Dendritic cell treated with granulocyte-macrophage colony-stimulating factor and Interleukin-4, amounts not matched to agents 40 ng/mL and 50 ng/mL, for 4 days (primary cell): ENCODE data around the gene ZNF263.

Experiments used
- H3K27ac Mint-ChIP-seq: one replicate; pipeline ENCODE4 v1.8.0; 2022; ENCODE audit warnings: mild to moderate bottlenecking, mixed read lengths
- H3K27me3 Mint-ChIP-seq: one replicate; pipeline ENCODE4 v1.8.0; 2022; ENCODE audit warnings: mild to moderate bottlenecking, mixed read lengths
- H3K36me3 Mint-ChIP-seq: one replicate; pipeline ENCODE4 v1.8.0; 2022; ENCODE audit warnings: low read depth, mixed read lengths
- H3K4me1 Mint-ChIP-seq: one replicate; pipeline ENCODE4 v1.8.0; 2022; ENCODE audit warnings: low read depth, mixed read lengths
- H3K4me3 Mint-ChIP-seq: one replicate; pipeline ENCODE4 v1.8.0; 2022; ENCODE audit warnings: mild to moderate bottlenecking, moderate library complexity, mixed read lengths
- H3K9me3 Mint-ChIP-seq: one replicate; pipeline ENCODE4 v1.8.0; 2022; ENCODE audit warnings: mixed read lengths
- intact Hi-C: fragments of 100-400 bp; cut with micrococcal nuclease; formaldehyde crosslinking; loops from one replicate; pipeline ENCODE4 v1.15.0; 2022

Gene ZNF263

GRCh38 chr16:3317315-3317999 lies 34.2 kb downstream of the ZNF263 start:
- H3K4me3 Mint-ChIP-seq = no peak overlapping the region
- peaks cover 100% of the 10 kb centered on the region for H3K9me3 Mint-ChIP-seq
- H3K27ac Mint-ChIP-seq = no peak overlapping the region
- H3K4me1 Mint-ChIP-seq = no peaks in the 10 kb centered on the region
- no peaks in the 10 kb centered on the region for H3K27me3 Mint-ChIP-seq
- intact Hi-C loops = no loop called here
- peaks cover 58% of the 10 kb centered on the region for H3K36me3 Mint-ChIP-seq

DNA sequence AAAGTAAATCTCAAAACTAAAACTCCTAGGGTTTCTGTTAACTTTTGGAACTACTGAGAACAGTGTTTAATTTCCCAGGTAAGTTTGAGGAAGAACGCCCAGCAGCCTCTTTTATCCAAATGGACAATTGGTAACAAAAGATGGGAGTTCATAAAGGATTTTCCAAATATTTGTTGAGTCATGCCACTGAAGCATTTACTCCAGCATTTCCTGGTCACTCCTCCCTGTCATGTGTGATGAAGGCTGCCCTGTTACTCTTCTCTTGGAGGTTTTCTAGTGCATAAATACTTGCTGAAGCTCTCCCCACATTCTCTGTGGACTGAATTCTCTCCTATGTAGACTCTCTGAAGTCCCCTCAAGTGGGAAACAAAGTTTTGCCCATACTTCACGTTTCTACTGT lies 38.5 kb downstream of the ZNF263 start:
- no peaks in the 10 kb centered on the region for H3K27me3 Mint-ChIP-seq
- H3K36me3 Mint-ChIP-seq = peaks cover 14% of the 10 kb centered on the region
- intact Hi-C loops = no loop called here
- H3K4me3 Mint-ChIP-seq = no peak overlapping the region
- no peak overlapping the region for H3K27ac Mint-ChIP-seq
- H3K9me3 Mint-ChIP-seq = peaks cover 83% of the 10 kb centered on the region
- H3K4me1 Mint-ChIP-seq = no peaks in the 10 kb centered on the region

- no peaks in the 10 kb centered on the region for H3K36me3 Mint-ChIP-seq
- H3K4me1 Mint-ChIP-seq = no peaks in the 10 kb centered on the region
- no peak overlapping the region for H3K4me3 Mint-ChIP-seq
- H3K9me3 Mint-ChIP-seq = peaks cover 54% of the 10 kb centered on the region
- intact Hi-C loops = no loop called here
- no peak overlapping the region for H3K27ac Mint-ChIP-seq
- H3K27me3 Mint-ChIP-seq = peaks cover 1% of the 10 kb centered on the region
Measured at GRCh38 chr16:3327514-3327913, 44.2 kb downstream of the ZNF263 start.

- intact Hi-C loops = no loop called here
- no peaks in the 10 kb centered on the region for H3K4me1 Mint-ChIP-seq
- no peak overlapping the region for H3K4me3 Mint-ChIP-seq
- H3K36me3 Mint-ChIP-seq = no peaks in the 10 kb centered on the region
- H3K27me3 Mint-ChIP-seq = peaks cover 1% of the 10 kb centered on the region
- no peak overlapping the region for H3K27ac Mint-ChIP-seq
- H3K9me3 Mint-ChIP-seq = peaks cover 51% of the 10 kb centered on the region
Measured at GRCh38 chr16:3328104-3328503, 44.8 kb downstream of the ZNF263 start.

DNA sequence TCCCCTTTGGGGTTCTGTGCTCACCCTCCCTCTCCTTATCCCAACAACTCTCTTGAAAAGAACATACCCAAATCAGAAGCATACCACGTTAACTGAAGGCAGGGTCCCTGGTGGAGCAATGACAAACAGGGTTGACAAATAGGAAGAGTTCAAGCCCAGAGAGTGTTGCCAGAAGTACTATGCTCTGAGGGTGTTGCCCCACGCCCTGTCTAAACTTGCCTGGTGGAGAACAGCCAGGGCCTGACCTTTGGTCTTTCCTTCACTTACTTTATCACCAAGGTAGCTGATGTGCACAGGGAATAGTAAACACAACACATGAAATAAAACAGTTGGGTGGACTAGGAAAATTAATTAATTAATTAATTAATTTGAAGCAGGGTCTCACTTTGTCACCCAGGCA lies 45.4 kb downstream of the ZNF263 start:
- Mint-ChIP-seq H3K27ac (no peak overlapping the region), H3K4me3 (no peak overlapping the region), H3K9me3 (peaks cover 51% of the 10 kb centered on the region), H3K27me3 (peaks cover 1% of the 10 kb centered on the region), H3K36me3 (no peaks in the 10 kb centered on the region), H3K4me1 (no peaks in the 10 kb centered on the region)
- intact Hi-C loops = no loop called here
